PC-9 (cell line): Measurements from ENCODE around the gene ATP6V1D.

Experiments used
- EZH2 ChIP-seq: fragments of 200-600 bp; sonication (generic); IDR thresholded peaks from 2 replicates; pipeline ENCODE4 v1.8.0; 2017; ENCODE audit warnings: antibody characterized with exemption, low read depth
- TF ChIP-seq, protein P1 (sequence below): fragments of 200-600 bp; sonication (generic); conservative IDR thresholded peaks from 2 replicates; pipeline ENCODE4 v1.6.1; 2017; ENCODE audit warnings: mixed run types, antibody characterized with exemption, mild to moderate bottlenecking, moderate library complexity

- TF ChIP-seq, protein P1, sequence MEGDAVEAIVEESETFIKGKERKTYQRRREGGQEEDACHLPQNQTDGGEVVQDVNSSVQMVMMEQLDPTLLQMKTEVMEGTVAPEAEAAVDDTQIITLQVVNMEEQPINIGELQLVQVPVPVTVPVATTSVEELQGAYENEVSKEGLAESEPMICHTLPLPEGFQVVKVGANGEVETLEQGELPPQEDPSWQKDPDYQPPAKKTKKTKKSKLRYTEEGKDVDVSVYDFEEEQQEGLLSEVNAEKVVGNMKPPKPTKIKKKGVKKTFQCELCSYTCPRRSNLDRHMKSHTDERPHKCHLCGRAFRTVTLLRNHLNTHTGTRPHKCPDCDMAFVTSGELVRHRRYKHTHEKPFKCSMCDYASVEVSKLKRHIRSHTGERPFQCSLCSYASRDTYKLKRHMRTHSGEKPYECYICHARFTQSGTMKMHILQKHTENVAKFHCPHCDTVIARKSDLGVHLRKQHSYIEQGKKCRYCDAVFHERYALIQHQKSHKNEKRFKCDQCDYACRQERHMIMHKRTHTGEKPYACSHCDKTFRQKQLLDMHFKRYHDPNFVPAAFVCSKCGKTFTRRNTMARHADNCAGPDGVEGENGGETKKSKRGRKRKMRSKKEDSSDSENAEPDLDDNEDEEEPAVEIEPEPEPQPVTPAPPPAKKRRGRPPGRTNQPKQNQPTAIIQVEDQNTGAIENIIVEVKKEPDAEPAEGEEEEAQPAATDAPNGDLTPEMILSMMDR: no peak; the same call in 1 of the 2 replicates
- TF ChIP-seq EZH2: no peak
Observed at GRCh38 chr14:67371247-67372148, 11.9 kb upstream of the ATP6V1D start.
